ENCODE data around the gene OR52W1.

The OR52W1 gene

DNA sequence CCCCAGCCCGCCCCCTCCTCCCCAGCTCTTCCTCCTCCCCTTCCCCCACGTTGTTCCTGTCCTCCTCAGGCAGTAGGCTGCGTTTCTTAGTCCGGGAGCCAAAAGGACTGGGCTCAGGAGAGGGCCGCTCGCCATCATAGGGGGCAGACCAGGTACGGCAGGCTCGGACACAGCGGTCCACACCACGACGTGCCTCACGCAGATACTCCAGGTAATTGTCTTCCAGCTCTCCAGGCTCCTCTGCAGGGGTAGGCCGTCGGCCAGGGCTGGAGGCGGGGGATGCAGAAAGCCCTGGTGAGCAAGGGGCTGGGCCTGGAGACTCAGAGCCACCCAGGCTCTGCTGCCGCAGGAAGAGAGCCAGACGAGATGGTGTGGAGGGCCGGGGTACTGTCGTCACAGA, 18.7 kb downstream of the OR52W1 start:
- TF ChIP-seq, protein P1, sequence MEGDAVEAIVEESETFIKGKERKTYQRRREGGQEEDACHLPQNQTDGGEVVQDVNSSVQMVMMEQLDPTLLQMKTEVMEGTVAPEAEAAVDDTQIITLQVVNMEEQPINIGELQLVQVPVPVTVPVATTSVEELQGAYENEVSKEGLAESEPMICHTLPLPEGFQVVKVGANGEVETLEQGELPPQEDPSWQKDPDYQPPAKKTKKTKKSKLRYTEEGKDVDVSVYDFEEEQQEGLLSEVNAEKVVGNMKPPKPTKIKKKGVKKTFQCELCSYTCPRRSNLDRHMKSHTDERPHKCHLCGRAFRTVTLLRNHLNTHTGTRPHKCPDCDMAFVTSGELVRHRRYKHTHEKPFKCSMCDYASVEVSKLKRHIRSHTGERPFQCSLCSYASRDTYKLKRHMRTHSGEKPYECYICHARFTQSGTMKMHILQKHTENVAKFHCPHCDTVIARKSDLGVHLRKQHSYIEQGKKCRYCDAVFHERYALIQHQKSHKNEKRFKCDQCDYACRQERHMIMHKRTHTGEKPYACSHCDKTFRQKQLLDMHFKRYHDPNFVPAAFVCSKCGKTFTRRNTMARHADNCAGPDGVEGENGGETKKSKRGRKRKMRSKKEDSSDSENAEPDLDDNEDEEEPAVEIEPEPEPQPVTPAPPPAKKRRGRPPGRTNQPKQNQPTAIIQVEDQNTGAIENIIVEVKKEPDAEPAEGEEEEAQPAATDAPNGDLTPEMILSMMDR (IDR thresholded peaks at IDR 0.05): no peak

DNA sequence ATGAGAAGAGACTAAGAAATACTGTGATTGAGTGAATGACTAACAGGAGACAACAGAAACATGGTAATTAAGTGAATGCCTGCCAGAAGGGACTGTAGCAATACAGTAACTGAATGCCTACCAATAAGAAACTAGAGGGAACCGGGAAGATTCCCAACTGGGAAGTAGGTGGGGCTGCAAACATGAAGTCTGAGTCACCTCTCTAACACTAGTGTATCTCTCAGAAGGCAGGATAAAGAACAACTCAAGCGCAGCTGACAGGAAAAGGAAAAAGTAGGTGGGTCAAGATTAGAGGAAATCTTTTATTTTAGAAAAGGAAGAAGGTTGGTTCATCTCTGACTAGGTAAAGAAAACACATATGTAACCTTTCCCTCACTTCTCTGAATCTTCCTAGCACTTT, 20.3 kb downstream of the OR52W1 start:
- TF ChIP-seq, protein P1 (IDR thresholded peaks at IDR 0.05): no peak

DNA sequence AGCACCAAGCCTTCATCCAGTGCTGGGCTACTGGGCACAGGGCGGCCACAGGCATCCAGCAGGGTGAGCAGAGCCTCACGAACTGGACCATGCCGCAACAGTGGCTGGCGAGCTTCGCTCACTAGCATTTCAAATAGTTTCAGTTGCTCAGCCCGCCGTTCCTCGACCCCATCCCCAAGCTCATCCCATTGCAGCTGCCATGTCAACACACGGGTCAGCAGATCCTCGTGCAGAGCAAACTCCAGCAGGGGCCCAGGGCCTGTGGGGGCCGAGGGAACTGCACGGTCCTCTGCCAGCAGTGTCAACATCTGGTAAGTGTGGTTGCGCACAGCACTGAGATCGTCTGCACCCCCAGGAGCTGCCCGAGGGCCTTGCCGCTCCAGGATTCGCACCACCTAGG, 24.8 kb downstream of the OR52W1 start:
- TF ChIP-seq, protein P1 (IDR thresholded peaks at IDR 0.05): no peak

DNA sequence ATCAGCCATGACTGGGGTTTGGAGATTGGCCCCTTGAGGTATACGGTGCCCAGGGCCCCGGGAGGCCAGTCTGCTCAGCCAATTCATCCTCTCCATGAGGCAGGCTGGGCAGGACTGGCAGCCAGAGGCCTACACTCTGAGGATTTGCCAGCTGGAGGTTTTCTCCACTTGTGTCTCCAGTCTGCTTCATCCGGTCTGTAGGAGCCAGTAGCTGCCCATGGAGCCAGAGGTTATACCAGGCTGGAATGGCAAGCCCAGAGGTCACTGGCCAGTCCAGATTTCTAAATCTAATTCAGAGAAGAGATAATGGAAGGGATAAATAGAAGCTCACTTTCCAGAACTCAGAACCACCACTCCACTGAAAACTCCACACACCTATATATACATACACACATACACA, 25.4 kb downstream of the OR52W1 start:
- TF ChIP-seq, protein P1 (IDR thresholded peaks at IDR 0.05): no peak

DNA sequence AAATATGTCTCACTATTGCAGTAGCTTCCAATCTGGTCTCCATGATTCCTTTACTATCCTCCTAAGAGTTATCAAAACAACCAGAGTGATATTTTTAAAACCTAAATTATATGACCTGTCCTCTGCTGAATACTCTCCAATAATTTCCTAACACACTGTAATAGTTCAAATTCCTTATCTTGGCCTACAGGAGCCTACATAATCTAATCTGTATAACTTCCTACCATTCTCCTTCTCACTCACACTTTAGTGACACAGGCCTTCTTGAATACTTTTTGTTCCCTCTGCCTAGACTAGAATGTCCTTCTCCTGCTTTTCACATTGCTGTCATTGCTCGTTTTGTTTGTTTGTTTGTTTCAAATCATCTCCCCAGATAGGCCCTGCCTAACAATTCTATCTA, 26.0 kb downstream of the OR52W1 start:
- TF ChIP-seq, protein P1 (IDR thresholded peaks at IDR 0.05): no peak

DNA sequence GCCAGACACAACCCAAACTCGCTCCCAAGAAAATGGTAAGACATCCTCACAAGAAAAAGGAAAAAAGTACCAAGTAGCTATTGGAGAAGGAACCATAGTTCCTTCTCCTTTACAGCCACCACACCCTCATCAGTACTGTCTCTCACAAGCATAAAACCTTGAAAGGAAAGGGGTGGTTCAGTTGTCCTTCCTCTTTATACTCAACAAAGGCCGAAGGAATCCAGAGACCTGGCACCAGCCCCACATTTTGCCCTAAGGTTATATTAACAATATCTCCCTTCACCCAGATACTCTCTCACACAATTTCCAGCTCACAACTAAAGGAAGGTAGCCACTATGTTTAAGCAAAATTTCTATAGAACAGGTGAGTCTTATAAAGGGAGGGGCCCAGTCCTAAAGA, 26.9 kb downstream of the OR52W1 start:
- TF ChIP-seq, protein P1 (IDR thresholded peaks at IDR 0.05): no peak

DNA sequence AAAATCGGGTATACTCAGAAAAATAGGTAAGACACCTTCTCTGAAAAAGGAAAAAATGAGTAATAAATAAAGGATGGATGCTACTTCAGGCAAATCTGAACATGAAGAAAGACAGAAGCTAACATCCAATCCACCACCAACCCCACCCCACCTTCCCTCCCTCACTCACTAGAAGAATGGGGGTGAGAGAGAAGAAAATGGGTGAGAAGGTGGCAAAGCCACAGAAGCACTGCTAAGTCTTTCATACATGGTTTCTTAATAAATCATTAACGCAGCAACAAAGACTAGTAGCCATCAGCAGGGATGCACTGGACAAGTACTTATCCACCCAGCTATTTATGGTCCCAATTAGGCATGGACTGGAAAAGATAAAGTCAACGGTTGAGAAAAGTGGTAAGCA, 29.5 kb downstream of the OR52W1 start:
- TF ChIP-seq, protein P1 (IDR thresholded peaks at IDR 0.05): no peak

DNA sequence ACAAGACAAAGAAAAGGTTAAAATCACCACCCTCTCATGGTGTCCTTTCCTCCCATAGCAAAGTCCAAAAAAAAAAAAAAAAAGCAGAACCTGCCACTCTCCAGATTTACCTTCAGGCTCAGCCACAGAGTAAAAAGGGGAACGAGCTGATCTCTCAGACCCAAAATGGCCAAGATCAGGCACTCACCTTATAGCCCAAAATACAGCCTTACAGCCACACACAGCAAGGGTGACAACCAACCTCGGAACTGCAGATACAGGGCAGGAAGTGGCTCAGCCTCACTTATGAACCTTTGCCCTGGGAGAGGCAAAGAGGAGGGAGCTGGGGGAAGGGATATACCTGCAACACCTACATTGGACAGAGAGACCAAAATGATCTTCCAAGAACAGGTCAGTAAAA, 30.9 kb downstream of the OR52W1 start:
- TF ChIP-seq, protein P1 (IDR thresholded peaks at IDR 0.05): no peak

Measured in LNCAP (cell line).